Measurements from ENCODE around the gene UBN1.

DNA sequence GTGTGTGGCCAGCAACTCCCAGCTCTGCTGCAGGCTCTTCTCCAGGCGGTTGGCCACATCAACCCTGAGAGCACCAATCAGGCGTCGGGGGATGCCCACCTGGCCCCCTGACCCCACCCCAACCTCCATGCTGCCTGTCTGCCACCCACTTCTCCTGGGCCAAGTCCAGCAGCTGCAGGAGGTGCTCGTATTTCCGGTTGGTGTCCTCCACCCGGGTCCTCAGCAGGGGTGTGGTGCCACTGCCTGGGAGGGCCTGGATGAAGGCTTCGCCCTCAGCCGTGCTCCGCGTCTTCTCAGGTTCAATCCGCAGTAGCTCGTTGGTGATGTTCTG, 44.6 kb downstream of the UBN1 start:
- TF ChIP-seq, protein P1, sequence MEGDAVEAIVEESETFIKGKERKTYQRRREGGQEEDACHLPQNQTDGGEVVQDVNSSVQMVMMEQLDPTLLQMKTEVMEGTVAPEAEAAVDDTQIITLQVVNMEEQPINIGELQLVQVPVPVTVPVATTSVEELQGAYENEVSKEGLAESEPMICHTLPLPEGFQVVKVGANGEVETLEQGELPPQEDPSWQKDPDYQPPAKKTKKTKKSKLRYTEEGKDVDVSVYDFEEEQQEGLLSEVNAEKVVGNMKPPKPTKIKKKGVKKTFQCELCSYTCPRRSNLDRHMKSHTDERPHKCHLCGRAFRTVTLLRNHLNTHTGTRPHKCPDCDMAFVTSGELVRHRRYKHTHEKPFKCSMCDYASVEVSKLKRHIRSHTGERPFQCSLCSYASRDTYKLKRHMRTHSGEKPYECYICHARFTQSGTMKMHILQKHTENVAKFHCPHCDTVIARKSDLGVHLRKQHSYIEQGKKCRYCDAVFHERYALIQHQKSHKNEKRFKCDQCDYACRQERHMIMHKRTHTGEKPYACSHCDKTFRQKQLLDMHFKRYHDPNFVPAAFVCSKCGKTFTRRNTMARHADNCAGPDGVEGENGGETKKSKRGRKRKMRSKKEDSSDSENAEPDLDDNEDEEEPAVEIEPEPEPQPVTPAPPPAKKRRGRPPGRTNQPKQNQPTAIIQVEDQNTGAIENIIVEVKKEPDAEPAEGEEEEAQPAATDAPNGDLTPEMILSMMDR (IDR thresholded peaks at IDR 0.05) = no peak
- no peak for TF ChIP-seq POLR2A (IDR thresholded peaks at IDR 0.05)

Data from esophagus squamous epithelium (tissue), 4 donors.